GM12801 (cell line): Measurements from ENCODE around the gene LHFPL2.

Experiments
- CTCF ChIP-seq: IDR thresholded peaks from one replicate; pipeline ENCODE4 v1.5.1; 2011; ENCODE audit warnings: control low read depth; ENCODE audit not compliant: insufficient read length; ENCODE audit errors: extremely low read depth

LHFPL2 gene

GRCh38 chr5:78560000-78560855 is 88.3 kb downstream of the LHFPL2 start:
- TF ChIP-seq CTCF, result no peak

- no peak for TF ChIP-seq CTCF
These were observed 91.0 kb downstream of the LHFPL2 start for GRCh38 chr5:78557601-78558000.

GRCh38 chr5:78555870-78556269 is 92.7 kb downstream of the LHFPL2 start:
- TF ChIP-seq CTCF, result no peak

- no peak for TF ChIP-seq CTCF
These were observed 93.9 kb downstream of the LHFPL2 start for GRCh38 chr5:78554670-78555069.

- TF ChIP-seq CTCF, result no peak
These were observed 94.8 kb downstream of the LHFPL2 start for GRCh38 chr5:78553580-78554353.

GRCh38 chr5:78552729-78553342 is 95.7 kb downstream of the LHFPL2 start:
- no peak for TF ChIP-seq CTCF

GRCh38 chr5:78550891-78551290 is 97.7 kb downstream of the LHFPL2 start:
- TF ChIP-seq CTCF, result no peak
